GM12892 (cell line): Measurements from ENCODE around the gene TMC6.

Source experiments
- POLR2A ChIP-seq: IDR thresholded peaks from 2 replicates; pipeline ENCODE4 v1.6.1; 2011; ENCODE audit warnings: low read depth, low read length, control low read depth
- POLR2AphosphoS5 ChIP-seq: IDR thresholded peaks from 2 replicates; pipeline ENCODE4 v1.6.1; 2011; ENCODE audit warnings: low read depth, low read length, control low read depth

DNA sequence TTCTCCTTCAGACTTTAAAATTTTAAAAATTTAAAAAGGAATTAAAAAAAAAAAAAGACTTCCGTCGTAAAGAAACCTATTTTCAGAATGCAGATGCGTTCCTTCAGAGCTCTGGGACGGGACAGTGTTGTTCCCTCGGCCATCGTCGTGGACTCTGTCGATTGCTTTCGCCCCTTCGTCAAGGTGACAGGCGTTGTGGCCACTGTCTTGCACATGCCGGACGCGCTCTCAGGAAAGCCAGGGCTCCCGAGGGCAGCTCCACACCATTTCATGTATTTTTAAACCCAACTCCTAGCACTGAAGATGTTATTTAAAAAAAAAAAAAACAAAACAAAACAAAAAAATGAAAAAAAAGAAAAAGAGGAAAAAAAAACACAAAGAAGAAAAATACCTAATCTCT, 22.3 kb downstream of the TMC6 start:
- TF ChIP-seq POLR2AphosphoS5 (no peak), POLR2A (no peak)
